ENCODE data around the gene BATF3.

GRCh38 chr1:212685429-212685828 is 14.2 kb downstream of the BATF3 start:
- TF ChIP-seq CTCF (IDR thresholded peaks at IDR 0.05) (no peak), EP300 (IDR thresholded peaks at IDR 0.05) (no peak), POLR2A (IDR thresholded peaks at IDR 0.05) (no peak)
